HUES48 (cell line): ENCODE data around the gene TPM4.

ENCODE experiments used
- H3K27ac ChIP-seq: one replicate; pipeline ENCODE4 v1.7.0; 2013; ENCODE audit warnings: low read depth, low read length, inconsistent platforms
- H3K27me3 ChIP-seq: 2 replicates; pipeline ENCODE4 v1.6.1; 2013; ENCODE audit warnings: mild to moderate bottlenecking, low read length; ENCODE audit not compliant: control insufficient read depth, insufficient read depth
- H3K36me3 ChIP-seq: 2 replicates; pipeline ENCODE4 v1.6.1; 2013; ENCODE audit warnings: low read length; ENCODE audit not compliant: control insufficient read depth, insufficient read depth
- H3K4me1 ChIP-seq: 2 replicates; pipeline ENCODE4 v1.6.1; 2013; ENCODE audit warnings: mild to moderate bottlenecking, low read length; ENCODE audit not compliant: control insufficient read depth, insufficient read depth
- H3K4me3 ChIP-seq: 2 replicates; pipeline ENCODE4 v1.5.1; 2013; ENCODE audit warnings: mild to moderate bottlenecking, low read depth, low read length
- H3K9ac ChIP-seq: 2 replicates; pipeline ENCODE4 v1.6.1; 2013; ENCODE audit warnings: mild to moderate bottlenecking, low read depth, low read length, moderate library complexity
- H3K9me3 ChIP-seq: 2 replicates; pipeline ENCODE4 v1.6.1; 2013; ENCODE audit warnings: low read length; ENCODE audit not compliant: control insufficient read depth, insufficient read depth

Gene TPM4

DNA sequence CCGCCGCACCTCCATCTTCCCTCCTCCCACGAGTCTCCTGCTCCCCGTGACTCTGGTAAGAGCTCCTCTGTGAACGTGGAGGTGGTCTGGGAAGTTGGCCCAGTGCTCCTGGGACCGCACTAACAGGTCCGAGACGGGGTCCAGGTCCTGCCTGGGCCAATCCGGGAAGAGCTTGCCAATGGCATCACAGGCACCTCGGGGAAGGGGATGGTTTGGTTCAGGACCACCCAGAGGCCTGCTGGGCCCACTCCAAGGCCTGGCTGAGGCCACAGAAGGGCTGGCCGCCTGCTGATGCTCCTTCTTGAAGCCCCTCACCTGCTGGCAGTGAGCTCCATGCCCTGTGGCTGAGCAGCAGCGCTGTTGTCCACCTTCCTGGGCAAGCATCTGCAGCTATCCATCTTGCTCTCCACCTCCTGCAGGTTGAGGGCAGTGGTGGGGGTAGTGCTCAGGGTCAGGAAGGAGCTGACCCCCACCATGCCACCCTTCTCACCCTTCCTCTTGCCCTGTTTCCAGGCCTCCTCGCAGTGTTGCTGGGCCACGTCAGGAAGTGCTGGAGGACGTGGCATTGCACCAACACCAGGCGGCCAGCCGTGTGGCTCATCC, 41.2 kb upstream of the TPM4 start:
- Histone ChIP-seq H3K9ac (no peak overlapping the region), H3K9me3 (peaks cover 10% of the 10 kb centered on the region; the same call in 1 of the 2 replicates), H3K27ac (no peak overlapping the region), H3K36me3 (no peaks in the 10 kb centered on the region), H3K4me3 (no peak overlapping the region), H3K27me3 (no peaks in the 10 kb centered on the region), H3K4me1 (no peaks in the 10 kb centered on the region)

DNA sequence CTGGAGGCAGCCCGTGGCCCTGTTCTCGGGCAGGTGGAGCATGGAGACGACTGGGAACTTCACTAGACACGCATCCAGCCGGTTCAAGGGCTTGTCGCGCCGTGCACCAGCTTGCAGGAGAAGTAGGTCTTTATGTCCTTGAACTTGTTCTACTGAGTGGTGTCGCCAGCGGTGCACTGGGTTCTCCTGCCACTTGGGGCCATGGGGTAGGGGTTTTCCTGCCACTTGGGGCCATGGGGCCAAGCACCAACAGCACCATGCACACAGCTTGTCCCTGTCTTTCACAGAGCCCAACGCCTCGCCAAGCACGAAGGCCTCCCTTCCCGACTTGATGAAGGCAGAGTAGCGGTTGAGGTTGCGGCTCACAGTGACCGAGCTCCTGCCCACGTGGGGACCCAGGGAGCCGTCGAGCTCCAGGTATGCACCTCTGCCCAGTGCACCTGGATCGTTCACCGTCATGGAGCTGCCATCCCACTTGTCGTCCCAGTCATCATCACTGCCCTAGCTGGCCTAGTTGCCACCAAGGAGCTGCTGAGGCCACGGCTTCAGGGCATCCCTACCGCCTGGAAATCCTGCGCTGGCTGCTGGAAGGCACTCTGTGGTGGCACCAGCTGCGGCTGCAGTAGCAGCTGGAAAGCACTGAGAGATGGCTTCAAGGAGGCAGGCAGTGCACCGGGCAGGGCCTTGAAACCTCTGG, 40.5 kb upstream of the TPM4 start:
- Histone ChIP-seq H3K27ac (no peak overlapping the region), H3K36me3 (no peaks in the 10 kb centered on the region), H3K9me3 (peaks cover 10% of the 10 kb centered on the region; the same call in 1 of the 2 replicates), H3K27me3 (no peaks in the 10 kb centered on the region), H3K9ac (no peak overlapping the region), H3K4me3 (no peak overlapping the region), H3K4me1 (no peaks in the 10 kb centered on the region)

DNA sequence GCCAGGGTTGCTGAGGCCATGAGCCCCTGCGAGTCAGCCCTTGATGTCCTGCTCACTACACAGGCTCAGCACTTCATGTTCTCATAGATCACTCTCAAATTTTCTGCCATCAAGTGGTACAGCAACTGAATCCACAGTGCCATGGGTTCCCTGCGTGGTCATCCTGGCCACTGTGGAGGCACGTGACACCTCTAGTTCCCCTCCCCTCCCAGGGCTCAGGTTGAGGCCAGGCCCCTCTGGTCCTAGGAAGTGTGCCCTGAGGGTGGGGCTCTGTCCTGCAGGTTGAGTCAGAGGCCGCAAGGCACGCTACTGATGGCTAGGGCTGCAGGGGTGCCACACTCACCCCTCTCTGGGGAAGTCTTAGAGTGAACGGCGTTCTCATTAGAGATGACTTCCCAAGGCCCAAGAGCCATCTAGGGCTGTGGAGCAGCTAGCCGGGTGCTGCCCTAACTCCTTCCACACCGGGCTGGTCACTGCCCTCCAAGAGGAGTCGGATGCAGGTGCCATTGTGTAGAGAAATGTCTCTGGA, 39.8 kb upstream of the TPM4 start:
- Histone ChIP-seq H3K4me1 (no peaks in the 10 kb centered on the region), H3K4me3 (no peak overlapping the region), H3K36me3 (no peaks in the 10 kb centered on the region), H3K9ac (no peak overlapping the region), H3K27ac (no peak overlapping the region), H3K27me3 (no peaks in the 10 kb centered on the region), H3K9me3 (peaks cover 10% of the 10 kb centered on the region; the same call in 1 of the 2 replicates)

DNA sequence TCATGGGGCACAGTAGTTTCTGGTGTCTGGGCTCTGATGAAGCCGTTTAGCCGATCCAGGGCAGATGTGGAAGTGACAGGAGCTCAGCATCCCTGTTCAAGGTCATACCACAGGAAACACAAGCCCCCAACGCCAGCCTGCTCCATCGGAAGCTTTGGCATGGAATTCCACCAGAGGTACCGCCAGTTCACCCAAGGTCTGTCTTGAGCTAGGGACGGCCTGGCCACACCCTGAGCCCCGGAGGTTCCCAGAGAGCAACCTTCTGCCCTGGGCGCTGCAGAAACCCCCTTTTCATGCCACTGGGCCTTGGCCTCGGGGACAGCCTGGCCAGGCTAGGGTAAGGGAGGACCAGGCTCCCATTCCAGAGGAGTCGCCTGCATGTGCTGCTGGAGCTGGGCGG, 39.4 kb upstream of the TPM4 start:
- no peaks in the 10 kb centered on the region for H3K36me3 ChIP-seq
- no peak overlapping the region for H3K4me3 ChIP-seq
- H3K9ac ChIP-seq, result no peak overlapping the region
- H3K9me3 ChIP-seq, result peaks cover 9% of the 10 kb centered on the region; the same call in 1 of the 2 replicates
- H3K27ac ChIP-seq, result no peak overlapping the region
- H3K27me3 ChIP-seq, result no peaks in the 10 kb centered on the region
- H3K4me1 ChIP-seq, result no peaks in the 10 kb centered on the region

DNA sequence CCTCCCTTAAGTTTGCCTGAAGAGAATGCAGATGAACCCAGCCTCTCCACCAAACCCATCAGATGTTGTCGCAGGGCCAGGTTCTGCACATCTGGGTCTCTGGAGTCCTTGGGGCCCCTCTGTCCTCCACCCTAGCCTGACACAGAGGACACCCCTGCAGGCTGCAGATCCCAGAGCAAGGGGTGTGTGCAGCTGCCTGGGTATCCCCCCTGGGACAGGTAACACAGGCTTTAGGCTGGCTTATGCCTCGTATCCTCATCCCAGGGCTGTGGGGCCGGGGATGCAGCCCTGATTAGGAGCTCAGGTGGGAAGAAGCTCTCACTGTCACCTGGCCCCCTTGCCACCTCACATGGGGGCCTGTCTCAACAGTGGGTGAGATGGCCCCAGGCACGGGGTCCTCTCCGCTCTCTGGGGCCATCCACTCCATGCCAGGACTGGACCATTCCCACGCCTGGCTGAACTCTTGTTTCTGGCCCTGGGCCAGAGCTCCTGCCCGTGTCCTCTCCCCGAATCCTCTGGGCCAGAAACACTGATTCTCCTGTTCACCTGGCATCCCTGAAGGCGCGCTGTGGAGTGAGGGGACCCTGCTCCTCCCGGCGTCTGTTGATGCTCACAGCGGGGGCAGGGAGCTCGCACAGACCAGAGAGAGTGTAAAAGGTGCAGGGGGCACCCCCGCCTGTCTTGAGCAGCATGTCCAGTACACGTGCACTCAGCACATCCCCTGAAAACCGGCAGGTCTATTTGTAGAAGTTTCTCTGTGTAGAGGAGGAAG, 38.7 kb upstream of the TPM4 start:
- no peaks in the 10 kb centered on the region for H3K36me3 ChIP-seq
- H3K4me1 ChIP-seq, result no peaks in the 10 kb centered on the region
- no peak overlapping the region for H3K4me3 ChIP-seq
- no peak overlapping the region for H3K9ac ChIP-seq
- peaks cover 4% of the 10 kb centered on the region; the same call in 1 of the 2 replicates for H3K27me3 ChIP-seq
- peaks cover 7% of the 10 kb centered on the region; the same call in 1 of the 2 replicates for H3K9me3 ChIP-seq
- H3K27ac ChIP-seq, result no peak overlapping the region

DNA sequence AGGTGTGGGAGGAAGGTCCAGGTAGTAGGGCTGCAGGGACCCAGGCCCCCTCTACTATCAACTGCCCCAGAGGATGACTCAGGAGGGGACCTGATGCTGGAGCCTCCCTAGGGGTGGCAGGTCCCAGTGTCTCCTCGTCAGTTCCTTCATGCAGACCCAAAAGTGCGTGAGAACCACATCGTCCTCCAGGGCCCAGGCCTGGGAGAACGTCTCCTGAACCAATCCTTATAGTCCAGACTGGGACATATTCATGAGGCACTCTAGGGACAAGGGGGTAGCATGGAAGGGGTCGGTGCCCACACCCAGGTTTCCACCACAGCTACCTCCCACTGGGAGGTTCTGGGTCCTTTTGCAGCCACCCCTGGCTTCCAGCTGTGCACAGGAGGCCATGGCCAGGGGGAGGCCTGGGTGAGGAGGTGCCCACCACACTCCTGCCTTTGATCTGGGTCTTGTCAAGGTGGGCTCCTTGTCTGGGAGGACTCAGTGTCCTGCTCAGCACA, 38.0 kb upstream of the TPM4 start:
- Histone ChIP-seq H3K27me3 (peaks cover 5% of the 10 kb centered on the region; the same call in 1 of the 2 replicates), H3K4me3 (no peak overlapping the region), H3K36me3 (no peaks in the 10 kb centered on the region), H3K9me3 (peaks cover 3% of the 10 kb centered on the region; the same call in 1 of the 2 replicates), H3K9ac (no peak overlapping the region), H3K4me1 (no peaks in the 10 kb centered on the region), H3K27ac (no peak overlapping the region)

DNA sequence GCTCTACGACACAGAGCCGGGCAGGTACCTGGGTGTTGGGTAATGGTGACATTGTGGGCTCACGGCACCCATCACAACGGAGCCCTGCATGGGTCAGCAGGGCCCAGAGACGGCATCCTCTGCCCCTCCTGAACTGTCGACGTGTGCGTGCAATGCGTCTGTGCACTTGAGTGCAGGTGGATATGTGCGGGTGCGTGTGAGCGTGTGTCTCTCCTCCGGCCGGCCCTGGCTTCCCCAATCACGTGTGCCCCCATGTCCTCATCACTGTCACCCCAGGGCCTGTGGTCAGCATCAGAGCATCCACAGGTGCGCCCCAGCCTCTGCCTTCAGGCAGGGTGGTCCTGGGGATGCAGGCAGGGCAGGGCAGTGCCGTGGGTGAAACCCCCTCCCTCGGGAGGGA, 37.2 kb upstream of the TPM4 start:
- peaks cover 5% of the 10 kb centered on the region; the same call in 1 of the 2 replicates for H3K27me3 ChIP-seq
- H3K36me3 ChIP-seq, result no peaks in the 10 kb centered on the region
- peaks cover 3% of the 10 kb centered on the region; the same call in 1 of the 2 replicates for H3K9me3 ChIP-seq
- H3K4me3 ChIP-seq, result no peak overlapping the region
- H3K27ac ChIP-seq, result no peak overlapping the region
- no peaks in the 10 kb centered on the region for H3K4me1 ChIP-seq
- no peak overlapping the region for H3K9ac ChIP-seq

DNA sequence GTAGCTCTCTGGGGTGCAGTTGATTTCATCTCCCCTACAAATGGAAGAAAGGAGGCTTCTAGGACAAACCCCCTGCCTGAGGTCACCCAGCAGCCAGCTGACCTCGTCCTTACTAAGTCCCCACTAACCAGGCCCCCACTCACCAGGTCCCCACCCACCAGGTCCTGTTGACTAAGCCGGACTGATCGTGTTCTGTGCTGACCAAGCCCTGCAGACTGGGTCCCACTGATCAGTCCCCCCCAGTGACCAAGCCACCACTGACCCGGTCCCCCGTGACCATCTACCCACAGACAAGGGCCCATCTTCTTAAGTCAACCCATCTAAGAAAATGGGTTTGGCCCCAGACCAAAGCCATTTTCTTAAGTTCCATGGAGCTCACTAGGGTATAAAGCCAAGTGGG, 36.8 kb upstream of the TPM4 start:
- no peak overlapping the region for H3K4me3 ChIP-seq
- no peaks in the 10 kb centered on the region for H3K36me3 ChIP-seq
- peaks cover 5% of the 10 kb centered on the region; the same call in 1 of the 2 replicates for H3K27me3 ChIP-seq
- H3K9ac ChIP-seq, result no peak overlapping the region
- H3K27ac ChIP-seq, result no peak overlapping the region
- H3K9me3 ChIP-seq, result peaks cover 3% of the 10 kb centered on the region; the same call in 1 of the 2 replicates
- H3K4me1 ChIP-seq, result no peaks in the 10 kb centered on the region

DNA sequence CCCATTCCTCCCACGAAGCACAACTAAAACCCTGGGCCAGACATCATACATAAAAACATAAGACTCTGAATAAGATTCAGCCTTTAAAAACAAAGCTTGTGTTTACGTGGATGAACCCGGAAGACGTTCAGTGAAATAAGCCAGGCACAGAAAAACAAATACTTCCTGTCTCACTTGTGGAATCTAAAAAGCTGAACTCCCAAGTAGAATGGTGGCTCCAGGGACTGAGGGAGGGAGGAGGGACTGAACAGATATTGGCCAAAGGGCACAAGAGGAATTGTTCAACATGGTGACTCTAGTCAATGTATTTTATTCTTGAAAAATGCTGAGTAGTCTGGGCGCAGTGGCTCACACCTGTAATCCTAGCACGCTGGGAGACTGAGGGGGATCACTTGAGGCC, 35.7 kb upstream of the TPM4 start:
- Histone ChIP-seq H3K4me1 (no peaks in the 10 kb centered on the region), H3K36me3 (no peaks in the 10 kb centered on the region), H3K27ac (no peak overlapping the region), H3K4me3 (no peak overlapping the region), H3K9ac (no peak overlapping the region), H3K9me3 (peaks cover 3% of the 10 kb centered on the region; the same call in 1 of the 2 replicates), H3K27me3 (peaks cover 5% of the 10 kb centered on the region; the same call in 1 of the 2 replicates)

DNA sequence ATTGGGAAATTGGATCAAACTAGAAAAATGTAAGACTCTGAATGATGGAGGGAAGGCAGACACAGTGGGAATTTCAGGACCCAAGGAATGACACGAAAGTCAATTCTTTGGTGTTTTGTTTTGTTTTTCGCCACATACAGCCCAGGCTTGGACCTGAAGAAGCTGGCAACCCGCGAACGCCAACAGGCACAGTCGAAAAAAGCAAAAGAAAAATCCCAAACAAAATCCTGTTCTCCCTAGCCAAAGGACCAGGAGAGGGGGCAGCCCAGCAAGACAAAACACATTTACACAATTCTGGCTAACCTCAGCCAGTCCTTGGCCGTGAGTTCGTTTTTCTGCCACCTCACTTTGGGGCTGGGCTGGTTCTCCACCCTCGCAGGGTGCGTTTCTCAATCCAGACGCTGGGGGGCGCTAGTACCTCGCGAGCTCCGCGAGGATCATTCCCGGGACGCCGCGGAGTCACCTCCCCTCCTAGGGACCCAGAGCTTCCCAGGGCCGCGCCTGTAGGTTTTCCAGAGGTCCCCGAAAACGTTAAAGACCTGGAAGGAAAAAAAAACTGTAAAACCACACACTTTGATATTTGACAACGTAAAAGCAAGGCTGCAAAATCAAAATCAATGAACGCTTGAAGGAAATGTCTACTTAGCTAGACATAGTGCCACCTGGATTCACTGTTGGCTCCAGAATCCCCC, 34.9 kb upstream of the TPM4 start:
- Histone ChIP-seq H3K4me1 (no peaks in the 10 kb centered on the region), H3K27ac (no peak overlapping the region), H3K9ac (no peak overlapping the region), H3K36me3 (no peaks in the 10 kb centered on the region), H3K9me3 (peaks cover 3% of the 10 kb centered on the region; the same call in 1 of the 2 replicates), H3K27me3 (peaks cover 5% of the 10 kb centered on the region; the same call in 1 of the 2 replicates), H3K4me3 (no peak overlapping the region)
